HG02840 (cell line): Measurements from ENCODE around the gene RAB9A.
A peak's percentile ranks its signal among the peaks of the same experiment; 100 is the strongest.
"Not testable (repeated sequence)": the region's sequence is repeated elsewhere in the genome, so short reads cannot be mapped to it uniquely, and the experiment has no call there.

Experiments
- ATAC-seq: cut with Tn5 transposase; IDR thresholded peaks from one replicate; pipeline ENCODE4 v1.9.1; 2021; ENCODE audit warnings: mild to moderate bottlenecking, moderate library complexity, moderate number of reproducible peaks; ENCODE audit not compliant: unreplicated experiment, low FRiP score

The RAB9A gene

GRCh38 chrX:13669246-13669737, 19.6 kb upstream of the RAB9A start:
- peak; percentile 81 for ATAC-seq

DNA sequence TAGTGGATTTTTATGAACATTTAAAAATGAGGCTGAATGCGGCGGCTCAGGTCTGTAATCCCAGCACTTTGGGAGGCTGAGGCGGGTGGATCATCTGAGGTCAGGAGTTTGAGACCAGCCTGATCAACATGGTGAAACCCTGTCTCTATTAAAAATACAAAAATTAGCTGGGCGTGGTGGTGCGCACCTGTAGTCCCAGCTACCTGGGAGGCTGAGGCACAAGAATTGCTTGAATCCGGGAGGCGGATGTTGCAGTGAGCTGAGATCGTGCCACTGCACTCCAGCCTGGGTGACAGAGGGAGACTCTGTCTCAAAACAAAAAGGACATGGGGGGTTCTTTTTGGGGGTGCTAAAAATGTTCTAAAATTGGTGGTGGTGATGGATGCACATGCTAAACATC, 19.2 kb upstream of the RAB9A start:
- ATAC-seq: not testable (repeated sequence)

- ATAC-seq: no peak
These were observed 18.7 kb upstream of the RAB9A start for GRCh38 chrX:13670197-13670596.

- no peak for ATAC-seq
These were observed 15.9 kb upstream of the RAB9A start for GRCh38 chrX:13673016-13673415.

- ATAC-seq: no peak
These were observed 12.0 kb upstream of the RAB9A start for GRCh38 chrX:13676885-13677284.

- ATAC-seq: not testable (repeated sequence)
These were observed 9.2 kb upstream of the RAB9A start for GRCh38 chrX:13679700-13680099.

- no peak for ATAC-seq
These were observed 7.3 kb upstream of the RAB9A start for GRCh38 chrX:13681595-13681994.

GRCh38 chrX:13684361-13684760, 4.6 kb upstream of the RAB9A start:
- ATAC-seq: no peak

DNA sequence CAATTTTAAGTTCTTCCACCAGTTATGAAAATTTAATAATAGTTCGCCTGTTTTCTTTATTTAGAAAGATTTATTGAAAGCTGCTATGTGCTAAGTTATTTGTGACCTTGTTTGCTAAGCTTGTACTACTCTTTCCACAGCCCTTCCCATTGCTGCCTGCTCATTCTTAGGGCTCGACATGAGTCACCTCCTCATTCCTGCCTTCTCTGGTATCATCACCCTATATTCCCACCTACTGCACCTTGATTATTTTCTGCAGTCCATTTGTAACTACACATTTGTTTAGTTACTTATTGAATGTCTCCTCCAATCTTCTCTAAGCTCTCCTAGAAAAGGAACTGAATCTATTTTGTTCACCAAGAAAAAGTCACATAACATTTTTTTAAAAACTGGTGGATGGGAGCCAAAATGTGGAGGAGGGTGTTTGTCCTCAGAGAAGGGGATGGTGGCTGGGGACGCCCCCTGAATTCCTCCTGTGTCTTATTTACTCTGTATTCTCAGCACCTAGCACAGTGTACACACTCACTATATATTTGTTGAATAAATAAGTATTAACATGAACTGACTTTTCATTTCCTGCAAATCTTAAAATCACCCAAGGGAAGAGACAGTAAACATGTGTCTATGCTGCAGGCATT, 3.7 kb upstream of the RAB9A start:
- ATAC-seq: no peak

- ATAC-seq: no peak
These were observed 1.7 kb upstream of the RAB9A start for GRCh38 chrX:13687203-13687602.

- no peak for ATAC-seq
These were observed 457 bp upstream of the RAB9A start for GRCh38 chrX:13688384-13688957.

GRCh38 chrX:13689741-13690211, 848 bp downstream of the RAB9A start:
- ATAC-seq: no peak

DNA sequence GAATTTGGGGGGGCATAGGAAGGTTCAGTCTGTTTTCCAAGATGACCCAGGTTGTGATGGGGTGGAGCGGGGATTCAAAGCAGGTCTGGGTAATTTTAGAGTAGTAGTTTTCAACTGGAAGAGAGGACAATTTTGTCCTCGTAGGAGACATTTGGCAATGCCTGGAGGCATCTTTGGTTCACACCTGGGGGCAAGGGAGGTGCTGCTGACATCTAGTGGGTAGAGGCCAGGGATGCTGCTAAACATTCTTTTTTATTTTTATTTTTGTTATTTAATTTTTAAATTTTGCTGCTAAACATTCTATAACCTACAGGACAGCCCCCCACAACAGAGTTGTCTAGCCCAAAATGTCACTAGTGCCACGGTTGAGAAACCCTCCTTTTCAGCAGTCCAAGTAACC, 1.9 kb downstream of the RAB9A start:
- no peak for ATAC-seq

- ATAC-seq: no peak
These were observed 3.0 kb downstream of the RAB9A start for GRCh38 chrX:13691841-13692371.

DNA sequence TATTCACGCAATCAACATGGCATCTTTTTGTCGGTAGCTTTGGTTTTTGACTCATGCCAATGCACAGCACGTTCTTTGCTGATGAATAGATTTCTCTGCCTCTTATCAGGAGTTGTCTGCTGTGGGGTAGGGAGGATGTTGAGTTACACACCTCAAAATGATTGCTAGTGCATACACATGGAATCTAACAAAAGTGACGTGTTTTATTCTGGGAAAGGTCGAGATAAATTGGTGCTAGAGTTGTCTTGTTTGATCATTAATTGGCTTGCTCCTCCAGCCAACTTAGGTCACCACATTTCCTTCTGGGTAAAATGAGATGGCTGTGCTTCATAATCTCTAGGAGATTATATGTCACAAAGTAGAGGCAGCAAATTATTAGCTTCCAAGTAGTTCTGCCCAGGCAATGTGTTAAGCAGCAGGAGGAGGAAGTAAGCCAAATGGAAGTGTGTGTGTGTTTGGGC, 3.9 kb downstream of the RAB9A start:
- no peak for ATAC-seq

DNA sequence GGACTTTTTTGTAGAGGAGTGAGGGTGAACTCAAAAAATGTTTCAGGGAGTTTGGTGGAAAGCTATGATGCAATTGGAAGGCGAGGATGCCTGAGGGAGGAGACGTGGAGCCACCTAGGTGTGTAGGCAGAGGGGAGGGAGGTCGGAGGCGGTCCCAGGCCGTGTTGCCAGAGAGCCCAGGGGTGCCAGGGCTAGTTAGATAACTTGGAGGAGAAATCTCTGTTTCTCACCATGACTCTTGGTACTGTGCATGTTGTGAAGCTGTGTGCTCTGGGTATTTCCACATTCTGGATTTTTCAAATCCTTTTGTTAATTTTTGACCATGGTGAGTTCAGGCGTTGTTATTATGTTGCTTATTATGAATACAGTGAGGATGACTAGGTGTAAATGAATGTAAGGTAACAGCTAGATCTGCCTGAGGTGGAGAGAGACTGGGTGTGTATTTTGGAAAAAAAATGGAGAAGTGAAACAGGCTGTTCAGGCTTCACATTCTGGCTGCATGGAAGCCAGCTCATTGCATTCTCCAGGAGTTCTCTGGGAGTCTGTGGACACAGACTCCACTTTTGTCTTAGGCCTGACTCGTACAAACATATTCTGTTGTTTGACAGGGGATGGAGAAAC, 4.5 kb downstream of the RAB9A start:
- no peak for ATAC-seq

DNA sequence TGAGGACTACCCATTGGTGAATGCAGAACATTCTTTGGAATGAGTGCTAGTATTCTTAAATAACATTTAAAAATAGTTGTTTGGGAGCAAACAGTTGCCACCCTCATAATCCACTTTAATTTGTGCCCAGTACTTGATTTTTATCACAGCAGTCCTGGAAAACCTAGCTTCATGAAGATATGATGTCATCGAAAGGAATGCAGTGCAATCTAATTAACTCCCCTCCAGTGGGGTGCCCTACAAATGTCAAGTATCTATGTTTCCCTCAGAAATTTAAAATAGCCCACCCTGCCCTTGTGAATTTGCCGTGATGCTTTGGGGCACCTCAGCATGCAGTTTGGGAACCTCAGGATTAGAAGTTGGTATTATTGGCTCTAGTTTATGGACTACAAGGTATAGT, 5.4 kb downstream of the RAB9A start:
- no peak for ATAC-seq

- ATAC-seq: no peak
These were observed 6.1 kb downstream of the RAB9A start for GRCh38 chrX:13694983-13695382.

GRCh38 chrX:13695601-13696115, 6.7 kb downstream of the RAB9A start:
- no peak for ATAC-seq

GRCh38 chrX:13697455-13697854, 8.5 kb downstream of the RAB9A start:
- ATAC-seq: peak; percentile 51

DNA sequence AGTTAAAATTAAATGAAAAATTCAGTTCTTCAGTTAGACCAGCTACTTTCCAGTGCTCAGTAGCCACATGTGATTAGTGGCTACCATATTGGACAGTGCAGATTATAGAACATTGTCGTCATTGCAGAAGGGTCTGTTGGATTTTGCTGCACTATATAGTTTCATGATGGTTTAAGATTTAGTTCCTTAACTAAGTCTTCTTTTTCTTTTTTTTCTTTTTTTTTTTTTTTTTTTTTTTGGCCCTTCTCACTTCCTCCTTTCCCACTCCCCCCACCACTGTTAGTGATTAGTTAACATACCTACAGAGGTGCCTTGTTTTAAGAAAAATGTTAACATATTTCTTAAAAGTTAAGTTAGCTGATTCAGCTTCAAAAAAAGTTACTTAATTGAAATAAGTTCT, 9.0 kb downstream of the RAB9A start:
- no peak for ATAC-seq
